ENCODE data around the gene CHRDL2. TPM values are rescaled to one million over a fixed set of nuclear protein-coding genes. Genes with fewer than 3 reads are reported as not detected.

The CHRDL2 gene
- total RNA-seq, 4 donors from 2014 or later, result not detected

GRCh38 chr11:74676596-74676995 is 54.6 kb downstream of the CHRDL2 start:
- WGBS, 2 donors, result 86 to 87% methylated on average over 5 of the region's 5 CpGs
- intact Hi-C loops (cut with DNase I; ENCODE audit: low total_unique reads), result no loop called here
- peak in 1 of 2 donors; percentile 28 for DNase-seq (ENCODE audit: low spot score in 2 of 2)
- TF ChIP-seq POLR2A (IDR thresholded peaks at IDR 0.05) (no peak), CTCF (IDR thresholded peaks at IDR 0.05) (no peak)
- no peak overlapping the region for H3K4me3 ChIP-seq (ENCODE audit: low read depth, poor library complexity, severe bottlenecking)

- TF ChIP-seq POLR2A (IDR thresholded peaks at IDR 0.05), result no peak
- no peak for TF ChIP-seq CTCF (IDR thresholded peaks at IDR 0.05)
- WGBS, 2 donors, result 86 to 87% methylated on average over 3 of the region's 3 CpGs
- H3K4me3 ChIP-seq (ENCODE audit: low read depth, poor library complexity, severe bottlenecking), result no peak overlapping the region
- intact Hi-C loops (cut with DNase I; ENCODE audit: low total_unique reads), result no loop called here
- no peak for DNase-seq (ENCODE audit: low spot score in 2 of 2)
These were observed 55.5 kb downstream of the CHRDL2 start for GRCh38 chr11:74675761-74676160.

- WGBS, 2 donors, result 82 to 87% methylated on average over 7 of the region's 7 CpGs
- DNase-seq (ENCODE audit: low spot score in 2 of 2), result no peak
- H3K4me3 ChIP-seq (ENCODE audit: low read depth, poor library complexity, severe bottlenecking), result no peak overlapping the region
- intact Hi-C loops (cut with DNase I; ENCODE audit: low total_unique reads), result no loop called here
- TF ChIP-seq CTCF (IDR thresholded peaks at IDR 0.05) (no peak), POLR2A (IDR thresholded peaks at IDR 0.05) (no peak)
These were observed 57.4 kb downstream of the CHRDL2 start for GRCh38 chr11:74673693-74674360.

- TF ChIP-seq CTCF (IDR thresholded peaks at IDR 0.05) (no peak), POLR2A (IDR thresholded peaks at IDR 0.05) (no peak)
- intact Hi-C loops (cut with DNase I; ENCODE audit: low total_unique reads), result no loop called here
- H3K4me3 ChIP-seq (ENCODE audit: low read depth, poor library complexity, severe bottlenecking), result no peak overlapping the region
- WGBS, 2 donors, result 75 to 84% methylated on average over 11 to 12 of the region's 12 CpGs
- DNase-seq (ENCODE audit: low spot score in 2 of 2), result peak in 1 of 2 donors; percentile 83
These were observed 58.1 kb downstream of the CHRDL2 start for GRCh38 chr11:74672956-74673692.

- intact Hi-C loops (cut with DNase I; ENCODE audit: low total_unique reads), result no loop called here
- no peak overlapping the region for H3K4me3 ChIP-seq (ENCODE audit: low read depth, poor library complexity, severe bottlenecking)
- TF ChIP-seq POLR2A (IDR thresholded peaks at IDR 0.05), result no peak
- no peak for TF ChIP-seq CTCF (IDR thresholded peaks at IDR 0.05)
- DNase-seq (ENCODE audit: low spot score in 2 of 2), result no peak
- 73 to 89% methylated on average over 3 to 4 of the region's 4 CpGs for WGBS, 2 donors
These were observed 58.8 kb downstream of the CHRDL2 start for GRCh38 chr11:74672332-74672955.
